AG10803 (cell line): Measurements from ENCODE around the gene CHKA.
"Not testable (repeated sequence)": the region's sequence is repeated elsewhere in the genome, so short reads cannot be mapped to it uniquely, and the experiment has no call there.

Experiments used
- DNase-seq: peaks from one replicate; pipeline ENCODE4 v3.0.0; 2010; ENCODE audit warnings: low read depth
- H3K4me3 ChIP-seq: 2 replicates; pipeline ENCODE4 v1.5.1; 2011; ENCODE audit warnings: mild to moderate bottlenecking, low read length, control low read depth
- TF ChIP-seq, protein P1 (sequence below): conservative IDR thresholded peaks from 2 replicates; pipeline ENCODE4 v1.5.1; 2011; ENCODE audit warnings: mild to moderate bottlenecking, low read length, control low read depth, inconsistent platforms

Gene CHKA

DNA sequence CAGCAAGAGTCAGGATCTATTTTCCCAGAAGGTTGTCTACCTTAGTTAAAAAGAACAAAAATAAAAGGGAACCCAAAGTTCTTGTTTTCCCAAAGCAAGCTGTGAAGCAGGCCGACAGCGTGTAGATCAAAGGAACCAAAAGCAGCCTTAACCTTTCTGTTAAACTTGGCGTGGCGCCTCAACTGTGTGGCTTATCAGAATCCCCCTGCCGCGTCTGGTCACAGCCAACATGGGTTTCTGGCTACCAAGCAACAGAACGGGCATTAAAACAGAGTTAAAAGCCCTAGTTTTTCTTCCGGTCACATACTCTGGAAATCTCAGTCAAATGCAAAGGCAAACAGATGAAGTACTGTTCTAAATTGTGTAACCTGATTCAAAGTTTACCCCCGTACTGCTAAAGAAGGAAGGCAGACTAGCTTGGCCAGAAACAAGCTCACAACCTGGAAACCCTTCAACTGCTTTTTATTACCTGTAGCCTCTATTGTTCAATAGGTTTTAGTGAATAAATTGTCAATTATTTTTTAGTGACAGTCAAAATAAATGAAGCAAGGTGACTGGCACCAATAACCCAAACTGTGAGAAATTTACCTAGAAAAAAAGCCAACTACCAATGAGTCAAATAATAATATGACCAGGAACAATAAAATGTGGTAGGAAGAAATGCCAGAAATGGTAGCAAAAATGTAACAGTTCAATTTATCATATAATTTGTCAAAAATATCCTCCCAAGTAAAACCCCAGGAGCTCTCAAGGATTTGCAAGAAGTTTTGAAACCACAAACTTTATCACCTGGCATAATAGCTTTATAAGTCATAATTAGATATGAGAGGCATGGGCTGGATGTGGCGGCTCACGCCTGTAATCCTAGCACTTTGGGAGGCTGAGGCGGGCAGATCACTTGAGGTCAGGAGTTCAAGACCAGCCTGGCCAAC, 21.4 kb downstream of the CHKA start:
- TF ChIP-seq, protein P1, sequence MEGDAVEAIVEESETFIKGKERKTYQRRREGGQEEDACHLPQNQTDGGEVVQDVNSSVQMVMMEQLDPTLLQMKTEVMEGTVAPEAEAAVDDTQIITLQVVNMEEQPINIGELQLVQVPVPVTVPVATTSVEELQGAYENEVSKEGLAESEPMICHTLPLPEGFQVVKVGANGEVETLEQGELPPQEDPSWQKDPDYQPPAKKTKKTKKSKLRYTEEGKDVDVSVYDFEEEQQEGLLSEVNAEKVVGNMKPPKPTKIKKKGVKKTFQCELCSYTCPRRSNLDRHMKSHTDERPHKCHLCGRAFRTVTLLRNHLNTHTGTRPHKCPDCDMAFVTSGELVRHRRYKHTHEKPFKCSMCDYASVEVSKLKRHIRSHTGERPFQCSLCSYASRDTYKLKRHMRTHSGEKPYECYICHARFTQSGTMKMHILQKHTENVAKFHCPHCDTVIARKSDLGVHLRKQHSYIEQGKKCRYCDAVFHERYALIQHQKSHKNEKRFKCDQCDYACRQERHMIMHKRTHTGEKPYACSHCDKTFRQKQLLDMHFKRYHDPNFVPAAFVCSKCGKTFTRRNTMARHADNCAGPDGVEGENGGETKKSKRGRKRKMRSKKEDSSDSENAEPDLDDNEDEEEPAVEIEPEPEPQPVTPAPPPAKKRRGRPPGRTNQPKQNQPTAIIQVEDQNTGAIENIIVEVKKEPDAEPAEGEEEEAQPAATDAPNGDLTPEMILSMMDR = no peak
- no peak overlapping the region for H3K4me3 ChIP-seq
- no peak for DNase-seq

DNA sequence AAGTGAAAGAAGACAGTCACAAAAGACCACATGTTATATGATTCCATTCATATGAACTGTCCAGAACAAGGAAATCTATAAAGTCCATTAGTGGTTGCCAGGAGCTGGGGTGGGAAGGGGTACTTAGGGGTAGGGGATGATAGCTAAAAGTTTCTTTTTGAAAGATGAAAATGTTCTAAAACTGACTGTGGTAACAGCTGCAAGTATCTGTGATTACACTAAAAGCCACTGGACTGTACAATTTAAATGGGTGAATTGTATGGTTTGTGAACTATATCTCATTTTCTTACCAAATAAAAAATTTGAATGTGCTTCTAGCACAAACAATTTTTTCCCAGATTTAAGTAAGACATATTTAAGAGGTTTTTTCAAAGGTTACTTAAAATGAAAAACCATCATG, 22.1 kb downstream of the CHKA start:
- H3K4me3 ChIP-seq = no peak overlapping the region
- DNase-seq = no peak
- TF ChIP-seq, protein P1 = no peak

DNA sequence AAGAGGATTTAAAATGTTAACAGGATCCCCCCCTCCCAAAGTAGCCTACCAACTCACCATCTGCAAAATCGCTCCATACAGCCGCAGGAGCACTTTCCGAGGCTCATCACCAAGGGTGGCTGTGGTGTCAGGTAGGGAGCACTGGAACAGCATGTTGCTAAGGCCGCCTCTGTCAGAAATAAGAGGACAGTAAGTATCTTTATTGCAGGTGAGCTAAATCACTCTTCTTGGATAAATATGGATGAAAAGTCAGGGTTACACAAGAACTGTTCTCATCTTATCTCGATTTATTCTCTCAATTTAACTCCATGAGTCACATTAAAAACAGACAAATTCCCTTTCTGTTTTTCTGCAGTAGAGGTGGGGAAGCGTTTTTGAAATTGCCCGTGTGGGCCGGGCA, 24.2 kb downstream of the CHKA start:
- no peak for DNase-seq
- no peak overlapping the region for H3K4me3 ChIP-seq
- TF ChIP-seq, protein P1 = no peak

DNA sequence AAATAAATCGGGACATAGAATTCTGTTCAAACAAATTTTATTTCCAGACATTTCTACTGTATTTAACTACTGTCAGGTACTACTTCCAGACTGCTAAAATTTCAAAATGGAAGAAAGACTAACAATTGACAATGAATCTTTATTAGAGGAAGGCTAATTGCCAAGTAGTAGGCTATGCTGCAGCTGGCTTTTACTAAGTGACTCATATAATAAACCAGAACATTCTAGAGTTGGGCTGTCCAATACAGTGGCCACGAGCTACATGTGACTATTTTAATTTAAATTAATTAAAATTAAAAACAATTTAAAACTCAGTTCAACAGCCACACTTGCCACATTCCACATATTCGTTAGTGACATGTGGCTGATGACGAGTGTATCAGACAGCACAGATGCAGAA, 27.6 kb downstream of the CHKA start:
- no peak for DNase-seq
- H3K4me3 ChIP-seq = no peak overlapping the region
- TF ChIP-seq, protein P1 = no peak

DNA sequence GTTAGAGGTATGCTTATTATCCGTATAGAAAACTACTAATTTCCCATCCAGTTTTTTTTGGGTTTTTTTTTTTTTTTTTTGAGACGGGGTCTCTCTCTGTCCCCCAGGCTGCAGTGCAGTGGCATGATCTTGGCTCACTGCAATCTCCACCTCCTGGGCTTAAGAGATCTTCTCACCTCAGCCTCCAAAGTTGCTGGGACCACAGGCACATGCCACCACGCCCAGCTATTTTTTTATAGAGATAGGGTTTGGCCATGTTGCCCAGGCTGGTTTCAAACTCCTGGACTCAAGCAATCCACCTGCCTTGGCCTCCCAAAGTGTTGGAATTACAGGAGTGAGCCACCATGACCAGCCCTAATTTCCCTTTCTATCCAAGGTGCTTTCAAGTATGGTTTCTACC, 28.2 kb downstream of the CHKA start:
- not testable (repeated sequence) for DNase-seq, H3K4me3 ChIP-seq

DNA sequence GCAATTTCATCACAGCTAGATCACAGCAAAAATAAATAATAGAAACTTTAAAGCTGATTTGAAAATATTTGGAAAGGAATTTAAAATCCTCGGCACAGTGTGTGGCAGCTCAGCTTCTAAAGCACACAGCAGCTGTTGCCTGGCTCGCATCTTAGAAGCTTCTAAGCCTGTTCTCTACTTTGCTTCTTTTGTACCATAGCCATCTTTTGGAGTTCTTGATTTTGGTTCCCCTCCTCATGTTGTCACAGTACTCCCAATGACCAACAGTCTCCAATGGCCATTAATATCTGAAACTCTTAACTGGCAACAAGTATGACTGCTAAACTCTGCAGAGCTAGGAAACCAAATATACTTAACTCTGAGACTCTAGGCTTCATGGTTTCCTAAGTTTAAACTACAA, 28.8 kb downstream of the CHKA start:
- TF ChIP-seq, protein P1 = no peak
- DNase-seq = no peak
- no peak overlapping the region for H3K4me3 ChIP-seq

DNA sequence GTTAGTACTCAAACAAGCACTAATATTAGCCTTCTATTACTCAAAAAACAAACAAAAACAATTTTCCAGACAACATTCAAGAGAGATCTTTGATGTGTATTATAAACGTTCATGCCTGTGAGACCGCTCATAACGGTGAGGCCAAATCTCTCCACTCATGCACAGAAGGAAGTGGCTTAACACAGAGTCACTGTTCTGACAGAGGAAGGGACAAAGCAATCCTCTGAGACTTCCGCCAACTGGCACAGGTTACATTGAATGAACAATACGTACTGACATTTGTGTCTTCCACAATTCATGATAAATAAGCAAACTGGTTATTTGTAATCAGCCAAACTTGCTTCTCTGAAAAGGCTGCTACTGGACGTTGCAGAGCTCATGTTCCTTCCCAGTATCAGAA, 30.5 kb downstream of the CHKA start:
- TF ChIP-seq, protein P1 = no peak
- DNase-seq = no peak
- H3K4me3 ChIP-seq = no peak overlapping the region

DNA sequence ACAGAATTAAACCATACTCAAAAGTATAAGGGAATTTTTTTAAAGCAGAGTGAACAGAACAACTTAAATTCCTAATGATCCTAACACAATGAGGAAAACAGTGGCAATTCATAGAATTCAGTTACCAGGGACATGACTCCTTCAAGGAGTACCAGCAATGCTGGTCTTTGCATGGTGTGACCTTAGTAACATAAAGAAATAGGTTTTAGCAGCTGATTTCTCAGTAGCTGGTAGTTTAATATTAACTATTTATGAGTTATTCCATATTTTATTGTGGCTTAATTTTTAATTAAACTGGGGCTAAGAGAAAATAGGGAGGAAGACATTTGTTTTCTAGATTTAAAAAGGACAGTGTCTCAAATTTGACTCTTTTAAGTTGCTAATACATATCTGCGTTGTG, 30.9 kb downstream of the CHKA start:
- no peak for DNase-seq
- TF ChIP-seq, protein P1 = no peak
- H3K4me3 ChIP-seq = no peak overlapping the region
